Activated CD4-positive, alpha-beta T cell treated with anti-CD3 and anti-CD28 coated beads, Interleukin-2, amount 50 U/mL, for 48 hours (primary cell): ENCODE data around the gene FATE1.
A peak's percentile ranks its signal among the peaks of the same experiment; 100 is the strongest.

Experiments
- DNase-seq, 2 experiments: peaks; one replicate each; pipeline ENCODE4 v3.0.0-alpha.2; 2020

FATE1 gene

GRCh38 chrX:151704041-151704663, 11.7 kb upstream of the FATE1 start:
- DNase-seq = no peak

GRCh38 chrX:151708821-151709220, 7.0 kb upstream of the FATE1 start:
- no peak for DNase-seq

- no peak for DNase-seq
These were observed 5.4 kb upstream of the FATE1 start for GRCh38 chrX:151710457-151710856.

GRCh38 chrX:151711154-151711553, 4.7 kb upstream of the FATE1 start:
- DNase-seq = no peak

GRCh38 chrX:151711787-151712186, 4.0 kb upstream of the FATE1 start:
- no peak for DNase-seq

GRCh38 chrX:151712253-151712652, 3.6 kb upstream of the FATE1 start:
- no peak for DNase-seq

GRCh38 chrX:151713849-151714248, 2.0 kb upstream of the FATE1 start:
- peak; percentile 3 to 10 for DNase-seq

GRCh38 chrX:151714362-151714761, 1.5 kb upstream of the FATE1 start:
- DNase-seq = no peak

GRCh38 chrX:151722241-151722846, 6.5 kb downstream of the FATE1 start:
- peak in 1 of 2 experiments; percentile 2 for DNase-seq

- DNase-seq = no peak
These were observed 7.4 kb downstream of the FATE1 start for GRCh38 chrX:151723156-151723760.

- DNase-seq = no peak
These were observed 8.9 kb downstream of the FATE1 start for GRCh38 chrX:151724563-151725337.

- DNase-seq = no peak
These were observed 9.4 kb downstream of the FATE1 start for GRCh38 chrX:151725338-151725614.

GRCh38 chrX:151726751-151727150, 10.9 kb downstream of the FATE1 start:
- DNase-seq = no peak

- no peak for DNase-seq
These were observed 11.5 kb downstream of the FATE1 start for GRCh38 chrX:151727346-151727745.

GRCh38 chrX:151729056-151729725, 13.4 kb downstream of the FATE1 start:
- no peak for DNase-seq

- DNase-seq = no peak
These were observed 18.6 kb downstream of the FATE1 start, which contains the start of gene CNGA2 for GRCh38 chrX:151734446-151734845. TSS of gene CNGA2 (plus strand) at chrX:151734746. CDS start at chrX:151738484, 3,738 bp downstream.

GRCh38 chrX:151735219-151735618, 19.4 kb downstream of the FATE1 start:
- no peak for DNase-seq

- no peak for DNase-seq
These were observed 20.9 kb downstream of the FATE1 start for GRCh38 chrX:151736685-151737084.

GRCh38 chrX:151737494-151737893, 21.7 kb downstream of the FATE1 start:
- no peak for DNase-seq

GRCh38 chrX:151738751-151739150, 22.9 kb downstream of the FATE1 start:
- DNase-seq = no peak

GRCh38 chrX:151741606-151742005, 25.8 kb downstream of the FATE1 start:
- no peak for DNase-seq

GRCh38 chrX:151742311-151742710, 26.5 kb downstream of the FATE1 start:
- no peak for DNase-seq
